ENCODE measurements around the gene FRY.

DNA sequence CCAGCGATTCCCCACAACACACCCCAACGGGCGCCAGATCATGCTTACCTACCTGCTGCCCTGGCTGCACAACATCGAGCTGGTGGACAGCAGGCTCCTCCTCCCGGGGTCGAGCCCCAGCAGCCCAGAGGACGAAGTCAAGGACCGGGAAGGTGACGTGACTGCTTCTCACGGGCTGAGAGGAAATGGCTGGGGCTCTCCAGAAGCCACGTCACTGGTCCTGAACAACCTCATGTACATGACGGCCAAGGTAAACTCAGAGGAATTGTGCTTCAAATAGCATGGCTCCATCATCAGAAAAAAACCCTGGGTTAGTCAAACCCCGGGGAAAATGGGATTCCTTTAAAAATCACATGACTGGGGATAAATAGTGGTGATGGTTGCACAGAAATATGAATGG, 177.3 kb downstream of the FRY start:
- no peak for TF ChIP-seq EZH2 (IDR thresholded peaks at IDR 0.05)
- TF ChIP-seq POLR2AphosphoS5 (IDR thresholded peaks at IDR 0.05; ENCODE audit: borderline replicate concordance, low read depth, low read length), result no peak
- TF ChIP-seq FOXP2 (optimal IDR thresholded peaks at IDR 0.05; ENCODE audit: control extremely low read depth, extremely low read length, insufficient read depth), result no peak
